ENCODE measurements around the gene LIM2. TPM values are rescaled to one million over a fixed set of nuclear protein-coding genes. Genes with fewer than 3 reads are reported as not detected.
"Not testable (repeated sequence)": the region's sequence is repeated elsewhere in the genome, so short reads cannot be mapped to it uniquely, and the experiment has no call there.

The LIM2 gene
- total RNA-seq, 4 donors from 2014 or later = not detected

DNA sequence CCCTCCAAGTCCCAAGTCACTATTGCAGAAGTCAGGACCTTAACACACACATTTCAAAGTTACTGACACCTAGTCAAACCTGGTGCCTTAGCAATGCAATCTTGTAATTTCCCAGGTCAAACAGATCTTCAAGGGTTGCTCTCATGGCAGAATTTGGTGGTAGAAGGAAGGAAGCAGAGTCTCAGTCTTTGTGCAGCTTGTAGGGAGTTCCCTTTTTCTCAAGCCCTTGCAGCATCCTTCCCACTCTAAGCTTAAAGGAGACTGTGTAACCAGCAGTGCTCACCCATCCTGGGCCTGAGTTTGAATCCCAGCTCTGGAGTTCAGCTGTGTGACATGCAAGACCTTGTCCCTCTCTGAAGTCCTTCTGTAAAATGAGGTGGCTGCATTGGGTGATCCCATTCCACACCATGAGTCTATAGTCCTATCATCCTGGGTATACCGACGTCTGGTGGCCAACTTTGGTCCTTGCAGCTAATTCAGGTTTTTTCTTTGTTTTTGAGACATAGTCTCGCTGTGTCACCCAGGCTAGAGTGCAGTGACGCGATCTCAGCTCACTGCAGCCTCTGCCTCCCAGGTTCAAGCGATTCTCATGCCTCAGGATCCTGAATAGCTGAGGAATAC is 19.8 kb upstream of the LIM2 start:
- DNase-seq (no peak), ATAC-seq (no peak)
- Histone ChIP-seq H3K4me1 (no peaks in the 10 kb centered on the region), H3K4me3 (no peak overlapping the region), H3K9me3 (no peaks in the 10 kb centered on the region), H3K27ac (no peak overlapping the region), H3K27me3 (no peaks in the 10 kb centered on the region), H3K36me3 (no peaks in the 10 kb centered on the region)
- in situ Hi-C loops (cut with MboI; ENCODE audit: low sequenced_read_pairs in 4 of 4) (no loop called here), intact Hi-C loops (cut with DNase I; ENCODE audit: low total_unique reads) (no loop called here)
- TF ChIP-seq, protein P1, sequence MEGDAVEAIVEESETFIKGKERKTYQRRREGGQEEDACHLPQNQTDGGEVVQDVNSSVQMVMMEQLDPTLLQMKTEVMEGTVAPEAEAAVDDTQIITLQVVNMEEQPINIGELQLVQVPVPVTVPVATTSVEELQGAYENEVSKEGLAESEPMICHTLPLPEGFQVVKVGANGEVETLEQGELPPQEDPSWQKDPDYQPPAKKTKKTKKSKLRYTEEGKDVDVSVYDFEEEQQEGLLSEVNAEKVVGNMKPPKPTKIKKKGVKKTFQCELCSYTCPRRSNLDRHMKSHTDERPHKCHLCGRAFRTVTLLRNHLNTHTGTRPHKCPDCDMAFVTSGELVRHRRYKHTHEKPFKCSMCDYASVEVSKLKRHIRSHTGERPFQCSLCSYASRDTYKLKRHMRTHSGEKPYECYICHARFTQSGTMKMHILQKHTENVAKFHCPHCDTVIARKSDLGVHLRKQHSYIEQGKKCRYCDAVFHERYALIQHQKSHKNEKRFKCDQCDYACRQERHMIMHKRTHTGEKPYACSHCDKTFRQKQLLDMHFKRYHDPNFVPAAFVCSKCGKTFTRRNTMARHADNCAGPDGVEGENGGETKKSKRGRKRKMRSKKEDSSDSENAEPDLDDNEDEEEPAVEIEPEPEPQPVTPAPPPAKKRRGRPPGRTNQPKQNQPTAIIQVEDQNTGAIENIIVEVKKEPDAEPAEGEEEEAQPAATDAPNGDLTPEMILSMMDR (IDR thresholded peaks at IDR 0.05 in 4 of 5, conservative IDR thresholded peaks at IDR 0.05 in 1 of 5) = peak in 3 of 5 experiments; percentile 17 to 31 (median 24)
- TF ChIP-seq POLR2A (IDR thresholded peaks at IDR 0.05) = no peak

DNA sequence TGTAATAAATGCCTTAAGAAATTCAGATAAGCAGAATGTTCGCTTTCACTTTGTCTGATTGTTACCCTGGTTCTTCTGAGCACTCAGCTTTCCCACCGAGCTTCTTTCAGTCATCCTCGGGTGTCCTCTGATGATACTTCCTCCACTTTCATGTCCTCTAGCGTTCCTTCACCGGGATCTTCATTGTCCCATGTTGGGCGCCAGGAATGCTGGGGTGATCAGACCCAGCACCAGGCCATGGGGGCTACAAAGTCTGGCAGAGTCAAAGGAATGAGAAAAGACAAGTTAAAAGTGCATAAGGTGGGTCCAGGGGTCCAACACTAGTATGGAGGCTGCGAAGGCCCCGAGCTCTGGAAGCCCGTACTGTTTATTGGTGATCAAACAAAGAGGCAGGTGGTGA is 14.3 kb upstream of the LIM2 start:
- Histone ChIP-seq H3K4me3 (no peak overlapping the region), H3K27ac (no peak overlapping the region), H3K4me1 (no peaks in the 10 kb centered on the region), H3K9me3 (no peaks in the 10 kb centered on the region), H3K27me3 (no peaks in the 10 kb centered on the region), H3K36me3 (no peaks in the 10 kb centered on the region)
- no peak for DNase-seq
- intact Hi-C loops (cut with DNase I; ENCODE audit: low total_unique reads) = no loop called here
- TF ChIP-seq, protein P1 (IDR thresholded peaks at IDR 0.05 in 4 of 5, conservative IDR thresholded peaks at IDR 0.05 in 1 of 5) = no peak
- no peak for TF ChIP-seq POLR2A (IDR thresholded peaks at IDR 0.05)
- in situ Hi-C loops (cut with MboI; ENCODE audit: low sequenced_read_pairs in 4 of 4) = no loop called here
- ATAC-seq = no peak

DNA sequence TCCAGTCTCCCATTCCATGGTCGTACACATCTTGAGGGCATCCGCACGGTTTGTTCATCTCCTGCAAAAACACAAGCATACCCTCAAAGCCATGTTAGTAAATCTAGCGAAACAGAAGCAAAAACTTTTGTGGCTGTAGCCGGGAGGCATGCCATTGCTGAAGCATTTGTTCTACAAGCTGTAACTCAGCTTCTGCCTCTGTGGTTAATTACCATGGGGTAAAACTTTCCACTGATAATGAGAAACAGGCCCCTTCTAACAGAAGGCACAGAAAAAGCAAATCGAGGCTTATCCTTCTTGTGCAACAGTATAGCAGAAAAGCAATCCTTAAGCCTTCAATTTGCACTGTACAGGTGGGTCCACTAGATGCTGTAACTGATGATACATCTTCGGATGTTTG is 12.2 kb upstream of the LIM2 start:
- H3K27me3 ChIP-seq; DNase-seq; ATAC-seq; H3K9me3 ChIP-seq; H3K36me3 ChIP-seq; H3K4me3 ChIP-seq; H3K27ac ChIP-seq; H3K4me1 ChIP-seq; intact Hi-C loops (cut with DNase I; ENCODE audit: low total_unique reads): not testable (repeated sequence)
- in situ Hi-C loops (cut with MboI; ENCODE audit: low sequenced_read_pairs in 4 of 4) = loop anchor here in 1 of 4 donors (5.0 kb wide), 1 partner anchor 63 kb away; no protein-coding TSS in a partner anchor

DNA sequence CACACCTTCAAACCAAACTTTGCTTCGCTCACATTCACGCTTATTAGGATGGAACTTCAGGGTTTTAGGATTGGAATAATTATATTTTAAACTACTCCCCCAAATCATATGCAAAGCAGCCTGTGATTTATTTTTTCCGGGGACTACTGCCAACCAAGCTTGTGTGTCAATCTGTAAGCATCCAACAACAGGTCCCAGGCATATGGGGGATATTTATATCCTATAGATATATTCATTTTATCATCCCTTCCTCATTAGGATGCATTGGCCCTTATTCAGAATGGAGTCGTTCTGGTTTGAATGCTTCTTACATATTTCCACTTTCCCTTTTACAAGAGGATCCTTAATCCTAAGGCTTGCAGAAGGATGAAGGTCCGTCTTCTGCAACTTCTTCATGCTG is 11.5 kb upstream of the LIM2 start:
- Histone ChIP-seq H3K27ac (no peak overlapping the region), H3K36me3 (no peaks in the 10 kb centered on the region), H3K4me1 (peaks cover 4 to 6% of the 10 kb centered on the region in 2 donors), H3K27me3 (no peaks in the 10 kb centered on the region), H3K9me3 (no peaks in the 10 kb centered on the region), H3K4me3 (no peak overlapping the region)
- no peak for DNase-seq
- in situ Hi-C loops (cut with MboI; ENCODE audit: low sequenced_read_pairs in 4 of 4) (loop anchor here in 1 of 4 donors (5.0 kb wide), 1 partner anchor 62 kb away; no protein-coding TSS in a partner anchor), intact Hi-C loops (cut with DNase I; ENCODE audit: low total_unique reads) (no loop called here)
- TF ChIP-seq POLR2A (IDR thresholded peaks at IDR 0.05) = no peak
- ATAC-seq = no peak

DNA sequence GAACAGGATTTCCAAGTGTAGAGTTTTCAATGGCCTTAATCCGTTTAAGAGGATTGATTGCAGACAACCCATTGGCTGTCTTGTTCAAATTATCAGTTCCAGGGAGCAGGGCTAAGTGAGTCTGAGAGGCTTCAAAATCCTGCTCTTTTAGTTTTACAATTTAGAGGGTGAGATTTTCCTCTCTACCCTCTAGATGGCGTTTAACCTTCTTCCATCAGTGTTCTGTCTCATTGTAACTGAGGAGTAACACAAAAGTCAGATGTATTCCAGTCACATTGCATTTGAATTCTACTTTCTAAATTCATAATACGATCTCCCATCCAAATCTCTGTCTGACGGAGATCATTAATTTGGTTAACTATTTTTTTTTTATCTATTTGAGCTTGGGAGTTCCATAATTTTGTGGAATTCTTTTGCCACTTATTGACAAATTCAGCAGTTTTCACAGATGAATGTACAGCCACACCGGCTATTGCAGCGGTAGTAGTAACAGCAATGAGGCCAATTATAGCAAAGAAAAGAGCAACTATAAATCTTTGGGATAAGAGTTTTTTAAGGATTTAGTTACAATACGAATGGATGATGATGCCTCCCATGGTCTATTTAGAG is 10.4 kb upstream of the LIM2 start:
- Histone ChIP-seq H3K27ac (no peak overlapping the region), H3K27me3 (no peaks in the 10 kb centered on the region), H3K9me3 (no peaks in the 10 kb centered on the region), H3K4me3 (no peak overlapping the region), H3K4me1 (peaks cover 7 to 9% of the 10 kb centered on the region in 2 donors), H3K36me3 (no peaks in the 10 kb centered on the region)
- intact Hi-C loops (cut with DNase I; ENCODE audit: low total_unique reads) = no loop called here
- in situ Hi-C loops (cut with MboI; ENCODE audit: low sequenced_read_pairs in 4 of 4) = loop anchor here in 1 of 4 donors (5.0 kb wide), 1 partner anchor 61 kb away; no protein-coding TSS in a partner anchor
- no peak for DNase-seq
- ATAC-seq = no peak
- TF ChIP-seq POLR2A (IDR thresholded peaks at IDR 0.05) = no peak
- TF ChIP-seq, protein P1 (IDR thresholded peaks at IDR 0.05 in 4 of 5, conservative IDR thresholded peaks at IDR 0.05 in 1 of 5) = peak in 1 of 5 experiments; percentile 32

DNA sequence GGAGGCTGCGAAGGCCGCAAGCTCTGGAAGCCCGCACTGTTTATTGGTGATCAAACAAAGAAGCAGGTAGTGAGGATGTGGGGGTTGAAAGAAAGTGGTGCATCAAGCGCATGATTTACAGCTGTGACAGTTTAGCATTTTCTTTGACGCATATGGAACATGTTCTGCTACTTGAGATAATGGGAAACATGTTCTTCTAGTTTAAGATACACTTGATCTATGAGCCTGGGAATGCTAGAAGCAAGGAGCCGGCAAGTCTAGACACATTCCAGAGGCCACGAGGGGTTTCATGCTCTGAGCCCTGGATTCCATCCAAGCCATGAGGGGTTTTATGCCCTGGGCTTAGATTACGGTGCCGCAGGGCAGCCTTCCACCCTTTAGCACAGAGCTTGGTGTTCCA is 9.7 kb upstream of the LIM2 start:
- H3K27ac ChIP-seq; DNase-seq; H3K4me1 ChIP-seq; H3K4me3 ChIP-seq; H3K36me3 ChIP-seq; H3K27me3 ChIP-seq; intact Hi-C loops (cut with DNase I; ENCODE audit: low total_unique reads); ATAC-seq; H3K9me3 ChIP-seq: not testable (repeated sequence)
- in situ Hi-C loops (cut with MboI; ENCODE audit: low sequenced_read_pairs in 4 of 4) = loop anchor here in 1 of 4 donors (5.0 kb wide), 1 partner anchor 60 kb away; no protein-coding TSS in a partner anchor
